Subcutaneous abdominal adipose tissue (tissue), 5 donors: ENCODE data around the gene FAM171A2.
A peak's percentile ranks its signal among the peaks of the same experiment; 100 is the strongest.

Experiments used
- H3K27ac ChIP-seq: one replicate; pipeline ENCODE4 v1.7.0; 2013; ENCODE audit warnings: low read depth, mild to moderate bottlenecking, inconsistent platforms, low read length, moderate library complexity
- H3K27me3 ChIP-seq, 5 donors: one replicate each; pipeline ENCODE4 v1.7.0; 2013; ENCODE audit warnings: low read length in 5 of 5, inconsistent platforms in 1 of 5; ENCODE audit not compliant: control insufficient read depth in 5 of 5, insufficient read depth in 4 of 5
- H3K36me3 ChIP-seq, 5 donors: one replicate each; pipeline ENCODE4 v1.7.0; 2013; ENCODE audit warnings: low read length in 5 of 5; ENCODE audit not compliant: control insufficient read depth in 5 of 5, insufficient read depth in 5 of 5
- H3K4me1 ChIP-seq, 5 donors: one replicate each; pipeline ENCODE4 v1.7.0; 2013; ENCODE audit warnings: low read length in 5 of 5, mild to moderate bottlenecking in 3 of 5, moderate library complexity in 1 of 5; ENCODE audit not compliant: control insufficient read depth in 5 of 5, insufficient read depth in 5 of 5
- H3K4me3 ChIP-seq, 5 donors: one replicate each; pipeline ENCODE4 v1.7.0; 2013; ENCODE audit warnings: low read length in 5 of 5, low read depth in 1 of 5
- H3K9ac ChIP-seq, 5 donors: one replicate each; pipeline ENCODE4 v1.7.0; 2013; ENCODE audit warnings: low read length in 5 of 5, mild to moderate bottlenecking in 4 of 5, moderate library complexity in 3 of 5
- H3K9me3 ChIP-seq, 5 donors: one replicate each; pipeline ENCODE4 v1.7.0; 2013; ENCODE audit warnings: low read length in 5 of 5; ENCODE audit not compliant: control insufficient read depth in 5 of 5
- donor health status: healthy.
- donor health status: healthy.
- donor health status: healthy.
- donor health status: healthy.
- donor health status: healthy.

The FAM171A2 gene

GRCh38 chr17:44362459-44362948 is 1.1 kb downstream of the FAM171A2 start:
- H3K9ac ChIP-seq: peak overlapping the region in 1 of 5 donors; percentile 72
- no peak overlapping the region for H3K27ac ChIP-seq
- H3K4me1 ChIP-seq: peaks cover 0 to 35% (median 30%) of the 10 kb centered on the region in 5 donors
- peak overlapping the region in 4 of 5 donors; percentile 64 to 74 (median 65) for H3K4me3 ChIP-seq
- peaks cover 0 to 2% (median 0%) of the 10 kb centered on the region in 5 donors for H3K27me3 ChIP-seq
- no peaks in the 10 kb centered on the region for H3K9me3 ChIP-seq
- no peaks in the 10 kb centered on the region for H3K36me3 ChIP-seq

GRCh38 chr17:44361292-44362260 is 2.1 kb downstream of the FAM171A2 start:
- no peak overlapping the region for H3K27ac ChIP-seq
- H3K27me3 ChIP-seq: peaks cover 0 to 2% (median 0%) of the 10 kb centered on the region in 5 donors
- no peak overlapping the region for H3K4me3 ChIP-seq
- H3K9me3 ChIP-seq: no peaks in the 10 kb centered on the region
- peaks cover 0 to 30% (median 29%) of the 10 kb centered on the region in 5 donors for H3K4me1 ChIP-seq
- H3K36me3 ChIP-seq: no peaks in the 10 kb centered on the region
- no peak overlapping the region for H3K9ac ChIP-seq

- H3K9ac ChIP-seq: no peak overlapping the region
Measured at GRCh38 chr17:44360826-44361225, 2.8 kb downstream of the FAM171A2 start.

GRCh38 chr17:44360144-44360533 is 3.5 kb downstream of the FAM171A2 start:
- Histone ChIP-seq H3K27ac (no peak overlapping the region), H3K4me1 (peaks cover 0 to 25% (median 18%) of the 10 kb centered on the region in 5 donors), H3K9me3 (no peaks in the 10 kb centered on the region), H3K4me3 (no peak overlapping the region), H3K9ac (no peak overlapping the region), H3K36me3 (no peaks in the 10 kb centered on the region), H3K27me3 (peaks cover 0 to 2% (median 0%) of the 10 kb centered on the region in 5 donors)

More at GRCh38 chr17:44360826-44361225, 2.8 kb downstream of the FAM171A2 start:
- Histone ChIP-seq H3K4me1 (peaks cover 0 to 27% (median 25%) of the 10 kb centered on the region in 5 donors), H3K4me3 (no peak overlapping the region), H3K36me3 (no peaks in the 10 kb centered on the region), H3K27me3 (peaks cover 0 to 2% (median 0%) of the 10 kb centered on the region in 5 donors), H3K9me3 (no peaks in the 10 kb centered on the region), H3K27ac (no peak overlapping the region)

GRCh38 chr17:44359458-44360143 is 4.1 kb downstream of the FAM171A2 start:
- Histone ChIP-seq H3K9ac (no peak overlapping the region), H3K9me3 (no peaks in the 10 kb centered on the region), H3K27ac (no peak overlapping the region), H3K36me3 (no peaks in the 10 kb centered on the region), H3K27me3 (peaks cover 0 to 2% (median 0%) of the 10 kb centered on the region in 5 donors), H3K4me3 (no peak overlapping the region), H3K4me1 (peaks cover 0 to 21% (median 14%) of the 10 kb centered on the region in 5 donors)

- H3K36me3 ChIP-seq: no peaks in the 10 kb centered on the region
- H3K27ac ChIP-seq: no peak overlapping the region
- H3K4me3 ChIP-seq: no peak overlapping the region
- H3K9ac ChIP-seq: no peak overlapping the region
- no peaks in the 10 kb centered on the region for H3K9me3 ChIP-seq
- peaks cover 0 to 18% (median 15%) of the 10 kb centered on the region in 5 donors for H3K4me1 ChIP-seq
- H3K27me3 ChIP-seq: peaks cover 0 to 2% (median 0%) of the 10 kb centered on the region in 5 donors
Measured at GRCh38 chr17:44359006-44359405, 4.6 kb downstream of the FAM171A2 start.

GRCh38 chr17:44358066-44358465 is 5.6 kb downstream of the FAM171A2 start:
- peaks cover 0 to 12% (median 11%) of the 10 kb centered on the region in 5 donors for H3K4me1 ChIP-seq
- no peak overlapping the region for H3K9ac ChIP-seq
- H3K36me3 ChIP-seq: peaks cover 0 to 2% (median under 1%) of the 10 kb centered on the region in 5 donors
- H3K27ac ChIP-seq: no peak overlapping the region
- no peaks in the 10 kb centered on the region for H3K9me3 ChIP-seq
- H3K27me3 ChIP-seq: peaks cover 0 to 2% (median 0%) of the 10 kb centered on the region in 5 donors
- no peak overlapping the region for H3K4me3 ChIP-seq

GRCh38 chr17:44356241-44356640 is 7.4 kb downstream of the FAM171A2 start:
- H3K9me3 ChIP-seq: no peaks in the 10 kb centered on the region
- no peak overlapping the region for H3K4me3 ChIP-seq
- H3K27me3 ChIP-seq: no peaks in the 10 kb centered on the region
- no peak overlapping the region for H3K9ac ChIP-seq
- H3K27ac ChIP-seq: no peak overlapping the region
- H3K36me3 ChIP-seq: peaks cover 0 to 20% (median 19%) of the 10 kb centered on the region in 5 donors
- H3K4me1 ChIP-seq: peaks cover 0 to 2% (median 0%) of the 10 kb centered on the region in 5 donors

GRCh38 chr17:44355642-44356099 is 8.0 kb downstream of the FAM171A2 start:
- peaks cover 0 to 2% (median 0%) of the 10 kb centered on the region in 5 donors for H3K4me1 ChIP-seq
- no peak overlapping the region for H3K4me3 ChIP-seq
- no peak overlapping the region for H3K9ac ChIP-seq
- H3K27ac ChIP-seq: no peak overlapping the region
- H3K9me3 ChIP-seq: no peaks in the 10 kb centered on the region
- H3K27me3 ChIP-seq: no peaks in the 10 kb centered on the region
- peaks cover 0 to 26% (median 25%) of the 10 kb centered on the region in 5 donors for H3K36me3 ChIP-seq
